ENCODE measurements around the gene PCDHGA9. TPM values are rescaled to one million over a fixed set of nuclear protein-coding genes. Genes with fewer than 3 reads are reported as not detected.
"Not testable (repeated sequence)": the region's sequence is repeated elsewhere in the genome, so short reads cannot be mapped to it uniquely, and the experiment has no call there.

The PCDHGA9 gene
- total RNA-seq, 2 experiments from 2014 or later = 0.10 TPM; not detected in 1

GRCh38 chr5:141421489-141421855, 18.9 kb downstream of the PCDHGA9 start:
- CTCF ChIA-PET = interaction anchor here (0.6 to 2.6 kb wide), 18 partner anchors 8 to 225 kb away, joined by 3 to 27 read pairs (median 5); partner anchors contain the start of genes PCDHGA10, PCDHGA12, PCDHGB2 and PCDHGB3
- H3K27ac Mint-ChIP-seq = no peak overlapping the region
- H3K9me3 Mint-ChIP-seq = peaks cover 36% of the 10 kb centered on the region
- POLR2A ChIA-PET = interaction anchor here (0.6 to 1.4 kb wide), 2 partner anchors 101 to 262 kb away, joined by 3 to 4 read pairs; partner anchors contain the start of gene TAF7
- H3K4me3 Mint-ChIP-seq = peak overlapping the region; percentile 72
- H3K4me1 Mint-ChIP-seq (ENCODE audit: low read depth) = peaks cover 4% of the 10 kb centered on the region
- peaks cover 35% of the 10 kb centered on the region for H3K36me3 Mint-ChIP-seq
- intact Hi-C loops (cut with micrococcal nuclease) = loop anchor here (5.0 kb wide), 1 partner anchor 56 kb away; the partner anchor contains the start of gene PCDHGC3
- no peak for DNase-seq
- H3K27me3 Mint-ChIP-seq = peaks cover 68% of the 10 kb centered on the region

DNA sequence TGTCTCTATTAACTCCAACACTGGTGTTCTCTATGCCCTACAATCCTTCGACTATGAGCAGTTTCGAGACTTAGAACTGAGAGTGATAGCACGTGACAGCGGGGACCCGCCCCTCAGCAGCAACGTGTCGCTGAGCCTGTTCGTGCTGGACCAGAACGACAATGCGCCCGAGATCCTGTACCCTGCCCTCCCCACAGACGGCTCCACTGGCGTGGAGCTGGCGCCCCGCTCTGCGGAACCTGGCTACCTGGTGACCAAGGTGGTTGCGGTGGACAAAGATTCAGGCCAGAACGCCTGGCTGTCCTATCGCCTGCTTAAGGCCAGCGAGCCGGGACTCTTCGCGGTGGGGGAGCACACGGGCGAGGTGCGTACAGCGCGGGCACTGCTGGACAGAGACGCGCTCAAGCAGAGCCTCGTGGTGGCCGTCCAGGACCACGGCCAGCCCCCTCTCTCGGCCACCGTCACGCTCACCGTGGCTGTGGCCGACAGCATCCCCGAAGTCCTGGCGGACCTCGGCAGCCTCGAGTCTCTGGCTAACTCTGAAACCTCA, 20.2 kb downstream of the PCDHGA9 start:
- H3K9me3 Mint-ChIP-seq = peaks cover 36% of the 10 kb centered on the region
- CTCF ChIA-PET = interaction anchor here (0.6 to 2.6 kb wide), 3 partner anchors 89 to 1162 kb away, joined by 3 to 27 read pairs (median 3); no protein-coding TSS in a partner anchor
- peaks cover 34% of the 10 kb centered on the region for H3K36me3 Mint-ChIP-seq
- POLR2A ChIA-PET = no interaction called here
- no peak overlapping the region for H3K4me3 Mint-ChIP-seq
- intact Hi-C loops (cut with micrococcal nuclease) = loop anchor here (5.0 kb wide), 1 partner anchor 54 kb away; the partner anchor contains the start of gene PCDHGC3
- peaks cover 4% of the 10 kb centered on the region for H3K4me1 Mint-ChIP-seq (ENCODE audit: low read depth)
- H3K27ac Mint-ChIP-seq = no peak overlapping the region
- peaks cover 67% of the 10 kb centered on the region for H3K27me3 Mint-ChIP-seq
- no peak for DNase-seq

GRCh38 chr5:141427783-141428426, 25.3 kb downstream of the PCDHGA9 start:
- Mint-ChIP-seq H3K9me3 (peaks cover 26% of the 10 kb centered on the region), H3K27me3 (peaks cover 58% of the 10 kb centered on the region), H3K4me1 (ENCODE audit: low read depth) (peaks cover 4% of the 10 kb centered on the region), H3K4me3 (no peak overlapping the region), H3K27ac (no peak overlapping the region), H3K36me3 (peaks cover 25% of the 10 kb centered on the region)
- intact Hi-C loops (cut with micrococcal nuclease) = no loop called here
- CTCF ChIA-PET = interaction anchor here (1.4 to 4.7 kb wide), 3 partner anchors 7 to 130 kb away, joined by 5 to 32 read pairs (median 21); partner anchors contain the start of genes PCDHGA10 and PCDHGA11
- POLR2A ChIA-PET = no interaction called here
- no peak for DNase-seq

- Mint-ChIP-seq H3K4me3 (peak within 1 kb of the TSS; percentile 49), H3K9me3 (peaks cover 23% of the 10 kb centered on the region), H3K27ac (peak within 1 kb of the TSS; percentile 63), H3K27me3 (peaks cover 56% of the 10 kb centered on the region), H3K36me3 (peaks cover 20% of the 10 kb centered on the region), H3K4me1 (ENCODE audit: low read depth) (peaks cover 4% of the 10 kb centered on the region)
- intact Hi-C loops (cut with micrococcal nuclease) = no loop called here
- peak; percentile 43 for DNase-seq
- CTCF ChIA-PET = interaction anchor here (0.6 to 4.7 kb wide), 24 partner anchors 9 to 1686 kb away, joined by 3 to 32 read pairs (median 5); partner anchors contain the start of genes PCDHGA10, PCDHGA11, PCDHGB3 and PCDHGB5
- POLR2A ChIA-PET = no interaction called here
Measured at GRCh38 chr5:141430332-141431113, 27.9 kb downstream of the PCDHGA9 start, which contains the start of gene PCDHGA12. Gene PCDHGA12 (plus strand): TSS chr5:141430507. CDS start chr5:141430760, 253 bp downstream.

GRCh38 chr5:141431286-141431685, 28.7 kb downstream of the PCDHGA9 start:
- H3K36me3 Mint-ChIP-seq = peaks cover 20% of the 10 kb centered on the region
- CTCF ChIA-PET = interaction anchor here (0.6 to 4.7 kb wide), 12 partner anchors 10 to 1302 kb away, joined by 3 to 32 read pairs (median 5); partner anchors contain the start of genes PCDHGA10, PCDHGA11 and TAF7
- H3K27ac Mint-ChIP-seq = no peak overlapping the region
- DNase-seq = no peak
- H3K4me1 Mint-ChIP-seq (ENCODE audit: low read depth) = peaks cover 4% of the 10 kb centered on the region
- POLR2A ChIA-PET = no interaction called here
- intact Hi-C loops (cut with micrococcal nuclease) = no loop called here
- peaks cover 51% of the 10 kb centered on the region for H3K27me3 Mint-ChIP-seq
- peaks cover 23% of the 10 kb centered on the region for H3K9me3 Mint-ChIP-seq
- no peak overlapping the region for H3K4me3 Mint-ChIP-seq

DNA sequence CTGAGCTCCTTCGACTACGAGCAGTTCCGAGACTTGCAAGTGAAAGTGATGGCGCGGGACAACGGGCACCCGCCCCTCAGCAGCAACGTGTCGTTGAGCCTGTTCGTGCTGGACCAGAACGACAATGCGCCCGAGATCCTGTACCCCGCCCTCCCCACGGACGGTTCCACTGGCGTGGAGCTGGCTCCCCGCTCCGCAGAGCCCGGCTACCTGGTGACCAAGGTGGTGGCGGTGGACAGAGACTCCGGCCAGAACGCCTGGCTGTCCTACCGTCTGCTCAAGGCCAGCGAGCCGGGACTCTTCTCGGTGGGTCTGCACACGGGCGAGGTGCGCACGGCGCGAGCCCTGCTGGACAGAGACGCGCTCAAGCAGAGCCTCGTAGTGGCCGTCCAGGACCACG, 29.7 kb downstream of the PCDHGA9 start:
- DNase-seq; intact Hi-C loops (cut with micrococcal nuclease); POLR2A ChIA-PET; H3K4me1 Mint-ChIP-seq (ENCODE audit: low read depth); H3K27ac Mint-ChIP-seq; H3K4me3 Mint-ChIP-seq: not testable (repeated sequence)
- Mint-ChIP-seq H3K36me3 (peaks cover 17% of the 10 kb centered on the region), H3K9me3 (peaks cover 23% of the 10 kb centered on the region), H3K27me3 (peaks cover 44% of the 10 kb centered on the region)
- CTCF ChIA-PET = interaction anchor here (1.1 to 4.7 kb wide), 2 partner anchors 11 to 18 kb away, joined by 3 to 32 read pairs; partner anchors contain the start of gene PCDHGA10

DNA sequence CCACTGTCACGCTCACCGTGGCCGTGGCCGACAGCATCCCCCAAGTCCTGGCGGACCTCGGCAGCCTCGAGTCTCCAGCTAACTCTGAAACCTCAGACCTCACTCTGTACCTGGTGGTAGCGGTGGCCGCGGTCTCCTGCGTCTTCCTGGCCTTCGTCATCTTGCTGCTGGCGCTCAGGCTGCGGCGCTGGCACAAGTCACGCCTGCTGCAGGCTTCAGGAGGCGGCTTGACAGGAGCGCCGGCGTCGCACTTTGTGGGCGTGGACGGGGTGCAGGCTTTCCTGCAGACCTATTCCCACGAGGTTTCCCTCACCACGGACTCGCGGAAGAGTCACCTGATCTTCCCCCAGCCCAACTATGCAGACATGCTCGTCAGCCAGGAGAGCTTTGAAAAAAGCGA, 30.1 kb downstream of the PCDHGA9 start:
- H3K9me3 Mint-ChIP-seq = peaks cover 23% of the 10 kb centered on the region
- intact Hi-C loops (cut with micrococcal nuclease) = not testable (repeated sequence)

DNA sequence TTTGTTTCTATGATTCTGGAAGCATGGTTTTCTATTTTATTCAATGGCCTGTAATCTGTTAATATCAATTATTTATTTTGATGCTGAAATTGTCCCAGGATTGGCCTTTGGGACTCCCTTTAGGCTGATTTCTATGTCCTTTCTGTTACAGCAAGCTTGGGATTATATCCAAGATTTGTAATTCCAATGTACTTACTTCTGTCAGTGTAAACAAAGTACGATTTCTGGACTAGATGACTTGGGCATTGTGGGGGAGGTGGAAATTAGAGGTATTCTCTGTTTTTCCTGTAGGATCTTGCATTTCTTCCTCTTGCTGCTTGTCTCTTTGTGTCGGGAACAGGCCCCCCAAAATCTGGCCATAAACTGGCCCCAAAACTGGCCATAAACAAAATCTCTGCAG, 31.4 kb downstream of the PCDHGA9 start:
- H3K27ac Mint-ChIP-seq = no peak overlapping the region
- H3K27me3 Mint-ChIP-seq = peaks cover 40% of the 10 kb centered on the region
- intact Hi-C loops (cut with micrococcal nuclease) = no loop called here
- H3K4me3 Mint-ChIP-seq = no peak overlapping the region
- no peak for DNase-seq
- ChIA-PET POLR2A (no interaction called here), CTCF (no interaction called here)
- peaks cover 4% of the 10 kb centered on the region for H3K4me1 Mint-ChIP-seq (ENCODE audit: low read depth)
- H3K36me3 Mint-ChIP-seq = peaks cover 13% of the 10 kb centered on the region
- H3K9me3 Mint-ChIP-seq = peaks cover 19% of the 10 kb centered on the region

More for the DNA sequence above, 30.1 kb downstream of the PCDHGA9 start:
- H3K4me1 Mint-ChIP-seq (ENCODE audit: low read depth); H3K27ac Mint-ChIP-seq; H3K4me3 Mint-ChIP-seq; POLR2A ChIA-PET; CTCF ChIA-PET; DNase-seq: not testable (repeated sequence)
- peaks cover 17% of the 10 kb centered on the region for H3K36me3 Mint-ChIP-seq
- H3K27me3 Mint-ChIP-seq = peaks cover 44% of the 10 kb centered on the region

DNA sequence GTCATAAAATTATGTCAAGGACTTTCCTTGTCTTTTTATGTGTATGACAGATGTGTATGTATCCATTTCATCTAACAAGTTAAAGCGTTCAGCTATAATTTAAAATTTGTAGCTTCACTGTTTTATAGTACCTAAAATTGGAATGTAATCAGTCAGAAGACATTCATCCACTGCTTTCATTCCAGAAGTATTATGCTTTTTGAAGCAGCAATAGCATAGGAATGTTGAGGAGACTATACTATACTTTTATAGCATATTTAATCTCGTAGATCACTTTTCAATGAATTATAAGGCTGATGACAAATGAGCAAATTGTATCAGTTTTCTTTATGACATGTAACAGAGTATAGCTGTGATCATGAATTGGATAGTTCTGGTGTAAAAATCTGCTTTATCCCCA, 34.6 kb downstream of the PCDHGA9 start:
- intact Hi-C loops (cut with micrococcal nuclease) = no loop called here
- POLR2A ChIA-PET = no interaction called here
- H3K4me3 Mint-ChIP-seq = no peak overlapping the region
- H3K27ac Mint-ChIP-seq = no peak overlapping the region
- peaks cover 7% of the 10 kb centered on the region for H3K9me3 Mint-ChIP-seq
- CTCF ChIA-PET = no interaction called here
- peaks cover 2% of the 10 kb centered on the region for H3K36me3 Mint-ChIP-seq
- DNase-seq = no peak
- H3K27me3 Mint-ChIP-seq = peaks cover 21% of the 10 kb centered on the region
- no peaks in the 10 kb centered on the region for H3K4me1 Mint-ChIP-seq (ENCODE audit: low read depth)

DNA sequence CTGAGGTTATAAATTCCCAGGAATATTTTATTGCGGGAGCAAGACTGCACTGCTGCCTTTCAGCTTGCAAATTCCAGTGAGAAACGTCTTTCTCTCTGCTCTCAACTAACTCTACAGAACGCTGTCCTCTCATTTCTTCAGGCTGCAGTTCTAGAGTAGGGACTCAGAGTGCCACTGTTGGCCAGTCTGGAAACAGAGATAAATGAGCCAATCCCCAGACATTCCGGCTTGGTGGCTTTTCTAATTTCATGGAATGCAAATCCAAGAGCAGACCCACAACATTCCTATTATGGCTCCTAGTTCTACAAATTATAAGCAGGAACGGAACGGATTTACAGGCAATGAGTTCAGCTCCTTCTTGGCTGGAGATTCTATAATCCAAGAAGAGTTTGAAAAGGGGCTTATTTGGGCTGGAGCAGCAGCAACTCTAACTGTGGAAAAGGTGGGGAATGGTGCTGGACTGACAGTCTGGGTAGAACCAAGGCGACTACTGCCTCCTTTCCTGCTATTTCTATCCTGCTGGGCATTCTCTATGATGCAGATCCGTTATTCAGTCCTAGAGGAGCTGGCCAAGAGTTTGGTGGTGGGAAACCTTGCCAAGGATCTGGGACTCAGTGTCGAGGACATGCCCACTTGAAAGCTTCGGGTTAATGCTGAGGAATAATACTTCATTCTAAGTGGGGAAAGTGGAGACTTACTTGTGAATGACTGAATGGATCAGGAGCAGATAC, 37.0 kb downstream of the PCDHGA9 start:
- H3K27me3 Mint-ChIP-seq = peaks cover 10% of the 10 kb centered on the region

DNA sequence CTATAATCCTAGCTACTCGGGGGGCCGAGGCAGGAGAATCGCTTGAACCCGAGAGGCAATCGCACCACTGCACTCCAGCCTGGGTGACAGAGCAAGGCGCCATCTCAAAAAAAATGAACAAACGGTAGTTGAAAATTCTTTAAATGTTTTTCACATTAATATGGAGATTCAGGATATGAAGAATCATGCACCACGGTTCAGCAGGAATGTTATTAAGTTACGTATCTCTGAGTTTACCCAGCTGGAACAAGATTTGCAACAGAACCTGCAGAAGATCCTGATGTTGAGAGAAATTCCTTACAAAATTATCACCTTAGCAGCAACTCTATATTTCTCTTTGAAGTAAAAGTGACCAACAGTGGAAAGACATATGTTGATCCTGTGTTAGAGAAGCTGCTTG, 37.8 kb downstream of the PCDHGA9 start:
- Mint-ChIP-seq H3K27ac (no peak overlapping the region), H3K4me3 (no peak overlapping the region), H3K27me3 (peaks cover 10% of the 10 kb centered on the region), H3K36me3 (no peaks in the 10 kb centered on the region), H3K9me3 (no peaks in the 10 kb centered on the region), H3K4me1 (ENCODE audit: low read depth) (no peaks in the 10 kb centered on the region)
- CTCF ChIA-PET = no interaction called here
- POLR2A ChIA-PET = no interaction called here
- intact Hi-C loops (cut with micrococcal nuclease) = no loop called here
- no peak for DNase-seq

More for the DNA sequence above, 37.0 kb downstream of the PCDHGA9 start:
- ChIA-PET POLR2A (no interaction called here), CTCF (interaction anchor here (0.6 to 1.1 kb wide), 2 partner anchors 73 to 85 kb away, joined by 3 to 4 read pairs; no protein-coding TSS in a partner anchor)
- intact Hi-C loops (cut with micrococcal nuclease) = no loop called here
- no peaks in the 10 kb centered on the region for H3K9me3 Mint-ChIP-seq
- H3K36me3 Mint-ChIP-seq = no peaks in the 10 kb centered on the region
- no peaks in the 10 kb centered on the region for H3K4me1 Mint-ChIP-seq (ENCODE audit: low read depth)
- H3K27ac Mint-ChIP-seq = no peak overlapping the region
- no peak for DNase-seq
- no peak overlapping the region for H3K4me3 Mint-ChIP-seq

All from activated CD4-positive, alpha-beta memory T cell treated with anti-CD3 and anti-CD28 coated beads for 36 hours (primary cell).